ENCODE results near the gene GLOD4.
"Not testable (repeated sequence)": the region's sequence is repeated elsewhere in the genome, so short reads cannot be mapped to it uniquely, and the experiment has no call there.

The GLOD4 gene

DNA sequence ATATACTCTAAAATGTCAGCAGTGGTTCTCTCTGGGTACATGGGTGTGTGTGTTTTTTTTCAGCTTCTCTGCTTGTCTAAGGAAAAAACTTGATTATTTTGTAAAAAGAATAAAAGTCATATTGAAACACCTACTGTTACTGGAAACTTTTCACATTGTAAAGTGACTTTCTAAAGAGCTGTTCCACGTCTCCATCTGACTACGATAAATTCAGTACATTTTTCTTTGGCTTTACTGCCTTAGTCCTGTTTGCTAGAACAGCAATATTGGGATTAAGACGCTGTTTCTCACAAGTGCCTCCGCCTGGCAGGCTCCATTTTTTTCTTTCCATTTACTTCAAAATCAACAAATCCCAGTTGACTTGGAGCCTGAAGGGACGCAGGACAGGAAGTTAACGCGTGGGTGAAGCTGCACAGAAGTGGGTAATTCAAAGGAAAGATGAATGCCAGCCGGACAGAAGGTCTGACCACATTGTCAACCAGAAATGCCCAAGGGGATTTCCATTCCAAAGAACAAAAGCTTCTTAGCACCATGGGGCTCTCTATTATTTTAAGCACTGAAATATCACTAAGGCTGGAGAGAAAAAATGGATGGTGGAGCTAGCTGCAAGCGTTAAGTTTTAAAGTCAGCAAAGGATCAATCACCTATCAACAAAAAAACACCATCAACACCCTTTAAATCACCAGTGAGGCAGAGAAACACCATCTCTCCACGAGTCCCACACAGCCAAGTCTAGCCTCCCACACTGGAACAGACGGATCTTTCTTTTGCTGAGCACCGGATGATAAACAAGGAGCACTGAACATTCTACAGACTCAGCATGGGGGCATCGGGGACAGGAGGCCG is 8.4 kb downstream of the GLOD4 start:
- peak; percentile 65 for DNase-seq (ENCODE audit: low read depth)
- no peak overlapping the region for H3K4me3 ChIP-seq (ENCODE audit: low read depth, low read length)
- TF ChIP-seq, protein P1, sequence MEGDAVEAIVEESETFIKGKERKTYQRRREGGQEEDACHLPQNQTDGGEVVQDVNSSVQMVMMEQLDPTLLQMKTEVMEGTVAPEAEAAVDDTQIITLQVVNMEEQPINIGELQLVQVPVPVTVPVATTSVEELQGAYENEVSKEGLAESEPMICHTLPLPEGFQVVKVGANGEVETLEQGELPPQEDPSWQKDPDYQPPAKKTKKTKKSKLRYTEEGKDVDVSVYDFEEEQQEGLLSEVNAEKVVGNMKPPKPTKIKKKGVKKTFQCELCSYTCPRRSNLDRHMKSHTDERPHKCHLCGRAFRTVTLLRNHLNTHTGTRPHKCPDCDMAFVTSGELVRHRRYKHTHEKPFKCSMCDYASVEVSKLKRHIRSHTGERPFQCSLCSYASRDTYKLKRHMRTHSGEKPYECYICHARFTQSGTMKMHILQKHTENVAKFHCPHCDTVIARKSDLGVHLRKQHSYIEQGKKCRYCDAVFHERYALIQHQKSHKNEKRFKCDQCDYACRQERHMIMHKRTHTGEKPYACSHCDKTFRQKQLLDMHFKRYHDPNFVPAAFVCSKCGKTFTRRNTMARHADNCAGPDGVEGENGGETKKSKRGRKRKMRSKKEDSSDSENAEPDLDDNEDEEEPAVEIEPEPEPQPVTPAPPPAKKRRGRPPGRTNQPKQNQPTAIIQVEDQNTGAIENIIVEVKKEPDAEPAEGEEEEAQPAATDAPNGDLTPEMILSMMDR (IDR thresholded peaks at IDR 0.05; ENCODE audit: insufficient read depth, low read depth, low read length, missing control alignments), result no peak

DNA sequence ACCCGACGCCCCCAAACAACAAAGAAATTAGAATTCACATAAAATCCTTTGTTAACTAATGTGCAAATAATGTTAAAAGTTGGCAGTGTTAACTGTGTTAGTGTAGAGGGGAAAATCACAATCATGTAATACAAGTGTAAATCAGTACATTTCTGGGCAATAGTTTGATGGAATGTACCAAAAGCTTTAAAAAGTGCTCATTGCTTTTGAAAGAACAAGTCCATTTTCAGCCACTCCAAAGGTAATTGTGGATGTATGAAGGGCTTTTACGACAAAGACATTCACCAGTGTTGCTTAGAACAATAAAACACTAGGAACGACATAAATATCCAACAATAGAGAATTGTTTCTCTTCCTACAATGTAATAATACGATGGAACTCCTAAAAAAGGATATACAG is 9.1 kb downstream of the GLOD4 start:
- no peak overlapping the region for H3K4me3 ChIP-seq (ENCODE audit: low read depth, low read length)
- no peak for DNase-seq (ENCODE audit: low read depth)
- TF ChIP-seq, protein P1 (IDR thresholded peaks at IDR 0.05; ENCODE audit: insufficient read depth, low read depth, low read length, missing control alignments), result no peak

DNA sequence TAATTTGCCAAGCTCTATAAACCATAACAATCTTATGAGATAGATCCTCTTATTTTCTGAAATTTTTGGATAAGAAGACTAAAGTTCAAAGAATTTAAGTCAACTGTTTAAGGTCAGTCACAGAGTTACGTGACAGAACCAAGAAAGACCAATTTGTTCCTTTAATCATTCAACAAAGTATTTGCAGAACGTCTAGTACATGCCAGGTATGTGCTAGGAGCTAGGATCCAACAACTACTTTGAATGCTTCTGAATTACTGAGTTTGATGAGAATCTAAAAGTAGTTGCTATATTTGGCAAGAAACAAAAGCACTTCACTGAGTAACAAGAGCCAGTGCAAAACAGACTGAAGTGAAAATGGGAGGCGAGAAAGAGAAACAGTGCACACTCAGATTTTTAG is 15.0 kb downstream of the GLOD4 start:
- H3K4me3 ChIP-seq (ENCODE audit: low read depth, low read length), result no peak overlapping the region
- TF ChIP-seq, protein P1 (IDR thresholded peaks at IDR 0.05; ENCODE audit: insufficient read depth, low read depth, low read length, missing control alignments), result no peak
- DNase-seq (ENCODE audit: low read depth), result no peak

DNA sequence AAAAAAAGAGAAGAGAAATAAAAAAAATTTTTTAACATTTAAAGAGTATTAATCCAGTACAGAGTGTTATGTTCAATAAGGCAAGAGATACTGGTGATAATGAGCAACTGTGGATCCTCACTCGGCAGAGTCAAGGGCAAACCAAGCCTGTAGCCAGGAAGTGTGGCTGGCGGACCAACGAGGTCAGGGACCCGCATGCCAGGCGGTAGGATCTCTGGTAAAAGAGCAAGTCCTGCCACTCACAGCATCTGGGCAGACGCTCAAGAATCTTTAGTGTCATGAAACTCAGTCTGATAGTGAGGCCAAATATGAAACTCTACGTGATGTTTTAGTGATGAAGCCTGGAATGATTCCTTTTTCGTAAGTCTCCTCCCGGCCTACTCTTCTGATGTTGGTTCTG is 21.7 kb downstream of the GLOD4 start:
- DNase-seq (ENCODE audit: low read depth), result no peak
- no peak overlapping the region for H3K4me3 ChIP-seq (ENCODE audit: low read depth, low read length)
- TF ChIP-seq, protein P1 (IDR thresholded peaks at IDR 0.05; ENCODE audit: insufficient read depth, low read depth, low read length, missing control alignments), result no peak

DNA sequence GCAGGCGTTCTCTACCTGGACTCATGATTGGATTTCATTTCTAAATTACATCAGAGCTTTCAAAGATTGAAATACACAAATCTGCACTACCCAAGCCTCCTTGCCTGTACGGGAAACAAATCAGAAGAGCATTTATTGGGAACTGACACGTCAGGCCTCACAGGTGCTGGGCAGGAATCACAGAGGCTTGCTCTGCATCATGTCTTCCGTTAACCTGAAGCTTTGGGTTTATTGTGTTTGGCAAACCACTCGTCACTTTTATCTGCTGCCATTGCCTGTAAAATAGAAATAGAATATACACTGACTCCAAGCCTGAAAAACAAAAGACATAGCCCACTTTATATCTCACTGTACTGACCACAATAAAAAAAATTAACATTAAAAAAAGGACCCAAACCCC is 22.1 kb downstream of the GLOD4 start:
- no peak overlapping the region for H3K4me3 ChIP-seq (ENCODE audit: low read depth, low read length)
- TF ChIP-seq, protein P1 (IDR thresholded peaks at IDR 0.05; ENCODE audit: insufficient read depth, low read depth, low read length, missing control alignments), result no peak
- no peak for DNase-seq (ENCODE audit: low read depth)

DNA sequence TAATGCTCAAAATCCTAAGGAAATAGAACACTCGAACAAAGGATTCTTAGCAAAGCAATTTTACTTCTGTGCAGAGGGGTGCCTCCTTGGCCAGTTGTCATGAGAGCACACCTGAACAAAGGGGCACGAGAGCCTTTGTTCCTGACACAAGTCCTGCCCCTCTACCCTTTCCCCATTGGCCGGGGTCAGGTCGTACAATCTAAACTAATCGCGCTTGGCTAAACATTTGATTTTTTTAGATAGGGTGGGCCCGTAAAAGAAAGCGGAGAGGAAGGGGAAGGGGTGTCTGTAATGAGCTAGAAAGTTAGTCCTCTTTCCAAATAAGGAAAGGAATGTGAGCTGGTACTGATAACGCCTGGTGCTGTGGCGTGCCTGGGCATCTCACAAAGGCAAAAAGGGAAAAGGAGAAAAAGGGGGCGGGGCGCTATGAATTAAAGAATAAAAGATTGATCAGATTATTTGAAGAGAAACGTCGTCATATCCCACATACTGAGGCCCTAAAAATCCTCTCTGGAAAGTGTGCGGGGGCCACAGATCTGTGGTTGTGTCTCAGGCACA is 26.0 kb downstream of the GLOD4 start:
- DNase-seq (ENCODE audit: low read depth); H3K4me3 ChIP-seq (ENCODE audit: low read depth, low read length): not testable (repeated sequence)

DNA sequence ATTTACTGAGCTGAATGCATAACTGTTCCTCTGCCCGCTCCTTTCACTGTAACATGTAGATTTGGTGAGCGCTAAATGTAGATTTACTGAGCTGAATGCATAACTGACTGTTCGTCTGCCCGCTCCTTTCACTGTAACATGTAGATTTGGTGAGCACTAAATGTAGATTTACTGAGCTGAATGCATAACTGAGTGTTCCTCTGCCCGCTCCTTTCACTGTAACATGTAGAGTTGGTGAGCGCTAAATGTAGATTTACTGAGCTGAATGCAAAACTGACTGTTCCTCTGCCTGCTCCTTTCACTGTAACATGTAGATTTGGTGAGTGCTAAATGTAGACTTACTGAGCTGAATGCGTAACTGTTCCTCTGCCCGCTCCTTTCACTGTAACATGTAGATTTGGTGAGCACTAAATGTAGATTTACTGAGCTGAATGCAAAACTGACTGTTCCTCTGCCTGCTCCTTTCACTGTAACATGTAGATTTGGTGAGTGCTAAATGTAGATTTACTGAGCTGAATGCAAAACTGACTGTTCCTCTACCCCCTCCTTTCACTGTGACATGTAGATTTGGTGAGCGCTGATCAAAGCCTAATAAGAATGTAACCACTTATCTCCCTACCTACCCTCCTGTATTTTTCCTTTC is 26.6 kb downstream of the GLOD4 start:
- DNase-seq (ENCODE audit: low read depth); H3K4me3 ChIP-seq (ENCODE audit: low read depth, low read length): not testable (repeated sequence)

Data from GM12865 (cell line).